Measurements from ENCODE around the gene KTN1.

The KTN1 gene

GRCh38 chr14:55568618-55569017, 11.4 kb upstream of the KTN1 start:
- no peak for DNase-seq
- in situ Hi-C loops (cut with HindIII; ENCODE audit: low pct_ligation_motif_present, low pct_unique_long_range_greater_than_20kb, low sequenced_read_pairs): no loop called here

GRCh38 chr14:55571125-55571889, 8.7 kb upstream of the KTN1 start:
- DNase-seq: no peak
- in situ Hi-C loops (cut with HindIII; ENCODE audit: low pct_ligation_motif_present, low pct_unique_long_range_greater_than_20kb, low sequenced_read_pairs): no loop called here

GRCh38 chr14:55572578-55572977, 7.4 kb upstream of the KTN1 start:
- in situ Hi-C loops (cut with HindIII; ENCODE audit: low pct_ligation_motif_present, low pct_unique_long_range_greater_than_20kb, low sequenced_read_pairs): no loop called here
- DNase-seq: no peak

GRCh38 chr14:55574988-55575387, 5.0 kb upstream of the KTN1 start:
- in situ Hi-C loops (cut with HindIII; ENCODE audit: low pct_ligation_motif_present, low pct_unique_long_range_greater_than_20kb, low sequenced_read_pairs): no loop called here
- DNase-seq: no peak

- DNase-seq: no peak
- in situ Hi-C loops (cut with HindIII; ENCODE audit: low pct_ligation_motif_present, low pct_unique_long_range_greater_than_20kb, low sequenced_read_pairs): no loop called here
Measured at GRCh38 chr14:55577229-55577628, 2.8 kb upstream of the KTN1 start.

GRCh38 chr14:55578511-55578910, 1.5 kb upstream of the KTN1 start:
- DNase-seq: no peak
- in situ Hi-C loops (cut with HindIII; ENCODE audit: low pct_ligation_motif_present, low pct_unique_long_range_greater_than_20kb, low sequenced_read_pairs): no loop called here

GRCh38 chr14:55580470-55581341, 699 bp downstream of the KTN1 start:
- in situ Hi-C loops (cut with HindIII; ENCODE audit: low pct_ligation_motif_present, low pct_unique_long_range_greater_than_20kb, low sequenced_read_pairs): no loop called here
- DNase-seq: peak; percentile 52

GRCh38 chr14:55581342-55581771, 1.4 kb downstream of the KTN1 start:
- no peak for DNase-seq
- in situ Hi-C loops (cut with HindIII; ENCODE audit: low pct_ligation_motif_present, low pct_unique_long_range_greater_than_20kb, low sequenced_read_pairs): no loop called here

- in situ Hi-C loops (cut with HindIII; ENCODE audit: low pct_ligation_motif_present, low pct_unique_long_range_greater_than_20kb, low sequenced_read_pairs): no loop called here
- no peak for DNase-seq
Measured at GRCh38 chr14:55582746-55583145, 2.7 kb downstream of the KTN1 start.

- DNase-seq: no peak
Measured at GRCh38 chr14:55583942-55584468, 4.0 kb downstream of the KTN1 start.

GRCh38 chr14:55585854-55586253, 5.8 kb downstream of the KTN1 start:
- no peak for DNase-seq
- in situ Hi-C loops (cut with HindIII; ENCODE audit: low pct_ligation_motif_present, low pct_unique_long_range_greater_than_20kb, low sequenced_read_pairs): no loop called here

More at GRCh38 chr14:55583942-55584468, 4.0 kb downstream of the KTN1 start:
- in situ Hi-C loops (cut with HindIII; ENCODE audit: low pct_ligation_motif_present, low pct_unique_long_range_greater_than_20kb, low sequenced_read_pairs): no loop called here

- no peak for DNase-seq
- in situ Hi-C loops (cut with HindIII; ENCODE audit: low pct_ligation_motif_present, low pct_unique_long_range_greater_than_20kb, low sequenced_read_pairs): no loop called here
Measured at GRCh38 chr14:55586411-55586810, 6.4 kb downstream of the KTN1 start.

GRCh38 chr14:55587847-55588246, 7.8 kb downstream of the KTN1 start:
- in situ Hi-C loops (cut with HindIII; ENCODE audit: low pct_ligation_motif_present, low pct_unique_long_range_greater_than_20kb, low sequenced_read_pairs): no loop called here
- DNase-seq: no peak

GRCh38 chr14:55588259-55588699, 8.3 kb downstream of the KTN1 start:
- in situ Hi-C loops (cut with HindIII; ENCODE audit: low pct_ligation_motif_present, low pct_unique_long_range_greater_than_20kb, low sequenced_read_pairs): no loop called here
- no peak for DNase-seq

GRCh38 chr14:55589171-55589570, 9.2 kb downstream of the KTN1 start:
- in situ Hi-C loops (cut with HindIII; ENCODE audit: low pct_ligation_motif_present, low pct_unique_long_range_greater_than_20kb, low sequenced_read_pairs): no loop called here
- DNase-seq: peak; percentile 56

GRCh38 chr14:55592436-55592835, 12.4 kb downstream of the KTN1 start:
- in situ Hi-C loops (cut with HindIII; ENCODE audit: low pct_ligation_motif_present, low pct_unique_long_range_greater_than_20kb, low sequenced_read_pairs): no loop called here
- no peak for DNase-seq

GRCh38 chr14:55593698-55594097, 13.7 kb downstream of the KTN1 start:
- in situ Hi-C loops (cut with HindIII; ENCODE audit: low pct_ligation_motif_present, low pct_unique_long_range_greater_than_20kb, low sequenced_read_pairs): no loop called here
- DNase-seq: no peak

- in situ Hi-C loops (cut with HindIII; ENCODE audit: low pct_ligation_motif_present, low pct_unique_long_range_greater_than_20kb, low sequenced_read_pairs): no loop called here
Measured at GRCh38 chr14:55599250-55599879, 19.4 kb downstream of the KTN1 start.

More at GRCh38 chr14:55599250-55599879, 19.4 kb downstream of the KTN1 start:
- no peak for DNase-seq
